ENCODE measurements around the gene COPS2.
"Not testable (repeated sequence)": the region's sequence is repeated elsewhere in the genome, so short reads cannot be mapped to it uniquely, and the experiment has no call there.

Gene COPS2

GRCh38 chr15:49110158-49110944, 45.0 kb downstream of the COPS2 start:
- no peak for DNase-seq (ENCODE audit: low read depth, low spot score)

DNA sequence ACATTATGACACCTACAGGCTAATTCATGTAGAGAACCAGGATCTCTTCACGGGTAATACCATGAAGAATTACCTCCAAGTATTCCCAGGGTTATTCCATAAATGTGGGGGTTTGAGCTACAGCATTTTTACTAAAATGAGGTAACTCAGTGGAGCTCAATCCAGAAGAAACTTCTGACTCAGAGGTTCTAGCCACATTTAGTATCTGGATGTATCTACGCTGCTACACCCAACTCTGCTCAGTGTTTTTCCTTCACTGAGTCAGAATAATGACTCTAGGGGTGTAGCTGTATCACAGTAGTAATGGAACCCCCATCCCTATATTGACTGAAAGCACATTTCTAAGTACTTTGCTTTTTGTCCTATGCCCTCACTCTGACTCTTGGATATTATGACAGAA, 52.4 kb downstream of the COPS2 start:
- DNase-seq (ENCODE audit: low read depth, low spot score): no peak

- peak; percentile 51 for DNase-seq (ENCODE audit: low read depth, low spot score)
Measured at GRCh38 chr15:49101536-49101935, 53.9 kb downstream of the COPS2 start.

GRCh38 chr15:49096090-49096750, 59.2 kb downstream of the COPS2 start:
- DNase-seq (ENCODE audit: low read depth, low spot score): no peak

- DNase-seq (ENCODE audit: low read depth, low spot score): peak; percentile 21
Measured at GRCh38 chr15:49094923-49095322, 60.5 kb downstream of the COPS2 start.

DNA sequence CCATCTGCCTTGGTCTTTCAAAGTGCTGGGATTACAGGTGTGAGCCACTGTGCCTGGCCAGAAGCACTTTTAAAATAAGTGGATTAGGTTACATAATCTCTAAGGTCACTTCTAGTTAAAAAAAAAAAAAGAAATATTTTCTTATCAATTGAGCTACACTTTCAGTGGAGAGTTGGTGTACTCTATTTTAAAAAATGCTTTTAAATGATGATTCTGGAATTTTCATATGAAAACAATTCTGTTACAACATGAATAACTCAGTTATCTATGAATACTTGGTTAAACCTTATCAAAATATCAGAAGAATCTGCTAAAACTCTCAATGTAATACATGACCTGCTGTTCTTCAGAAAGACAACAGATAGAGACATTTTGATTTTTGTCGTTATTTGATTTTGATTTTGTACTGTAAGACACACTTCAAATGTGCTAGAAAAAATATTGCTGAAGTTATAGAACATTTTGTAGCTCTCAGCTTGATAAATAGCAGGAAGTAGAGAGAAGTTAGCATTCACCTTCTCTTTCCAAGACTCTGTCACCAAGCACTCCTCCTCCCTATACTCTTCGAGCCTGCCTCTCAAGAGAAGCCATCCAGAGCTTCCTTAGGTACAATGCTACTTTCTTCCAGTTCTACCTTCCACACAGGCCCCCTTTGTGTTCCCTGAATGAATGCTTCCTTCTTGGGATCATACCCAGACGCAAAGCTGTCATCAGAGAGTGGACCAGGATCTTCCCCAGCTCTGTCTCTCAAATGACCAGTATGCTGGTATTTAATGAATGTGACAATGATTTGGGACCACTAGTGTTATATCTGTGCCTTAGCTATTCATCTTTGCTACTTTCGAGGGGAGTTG, 61.9 kb downstream of the COPS2 start:
- DNase-seq (ENCODE audit: low read depth, low spot score): no peak

GRCh38 chr15:49088996-49089395, 66.4 kb downstream of the COPS2 start:
- no peak for DNase-seq (ENCODE audit: low read depth, low spot score)

DNA sequence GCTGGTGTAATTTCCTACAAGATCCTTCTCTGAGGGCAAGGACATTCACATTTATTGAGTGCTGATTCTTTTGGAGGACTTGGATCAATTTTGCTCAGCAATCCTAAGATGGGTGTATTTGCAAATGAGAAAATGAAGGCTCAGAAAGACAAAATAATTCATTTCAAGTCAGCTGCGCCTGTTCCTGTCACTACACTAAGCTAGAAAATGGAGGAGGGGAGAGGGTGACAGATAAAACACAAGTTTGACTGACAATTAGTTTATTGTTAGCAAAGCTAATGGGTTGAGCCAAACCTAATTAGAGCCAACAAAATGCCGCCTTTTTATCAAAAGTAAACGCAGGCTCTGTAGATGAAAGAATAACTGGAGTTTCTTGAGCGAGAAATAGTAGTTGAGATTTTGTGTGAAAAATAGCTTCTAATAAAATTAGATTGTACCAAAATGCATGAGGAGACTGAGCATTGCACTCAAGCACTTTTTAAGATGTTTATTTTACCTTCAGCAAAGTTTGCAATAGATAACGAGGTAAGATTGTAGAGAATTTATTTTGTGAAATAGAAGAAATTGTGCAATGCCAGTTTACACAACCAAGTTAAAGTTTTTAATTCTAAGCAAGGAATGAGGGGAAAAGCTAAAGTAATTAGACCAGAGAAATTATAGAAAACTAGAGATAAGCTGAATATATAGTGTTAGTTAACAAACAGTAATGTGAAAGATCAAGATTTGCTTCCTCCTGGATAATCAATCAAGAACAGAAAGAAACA, 69.5 kb downstream of the COPS2 start:
- DNase-seq (ENCODE audit: low read depth, low spot score): no peak

GRCh38 chr15:49084285-49084570, 71.2 kb downstream of the COPS2 start:
- no peak for DNase-seq (ENCODE audit: low read depth, low spot score)

DNA sequence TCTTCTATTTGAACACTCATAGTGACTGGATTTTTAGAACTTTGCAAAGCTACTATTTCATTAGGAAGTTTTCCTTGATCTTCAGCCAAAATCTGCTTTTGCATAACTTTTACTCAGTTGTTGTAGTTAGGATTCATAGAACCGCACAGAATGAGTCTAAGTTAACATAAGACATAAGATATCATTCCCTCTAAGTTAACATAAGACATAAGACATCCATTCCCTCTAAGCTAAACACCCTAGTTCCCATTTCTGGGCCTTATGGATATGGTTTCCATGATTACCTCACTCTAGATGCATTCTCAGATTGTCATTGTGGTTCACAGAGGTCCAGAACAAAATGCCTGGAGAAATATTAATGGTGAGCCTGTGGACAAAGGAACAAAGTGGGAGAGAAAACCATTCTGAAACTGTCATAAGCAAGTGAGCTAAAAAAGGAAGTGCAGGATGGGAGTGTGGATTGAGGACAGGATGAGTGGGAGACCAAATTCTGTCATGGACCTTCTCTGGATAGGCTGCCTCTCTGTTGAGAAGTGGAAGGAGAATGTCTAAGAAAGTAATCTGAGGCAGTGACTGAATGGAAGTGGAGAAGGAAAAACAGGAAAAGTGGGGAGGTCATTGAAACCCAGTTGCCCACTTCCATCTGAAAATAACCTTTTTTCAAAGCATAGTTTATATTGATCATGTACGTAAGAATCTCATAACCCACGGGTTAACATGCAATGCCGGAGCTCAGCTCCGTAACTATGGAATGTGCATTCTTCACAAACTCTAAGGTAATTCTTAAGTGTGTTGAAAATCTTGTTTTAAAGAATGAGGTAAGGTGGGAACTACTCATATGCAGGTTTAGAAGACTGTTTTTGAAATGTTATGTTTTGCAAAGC, 71.8 kb downstream of the COPS2 start:
- peak; percentile 29 for DNase-seq (ENCODE audit: low read depth, low spot score)

DNA sequence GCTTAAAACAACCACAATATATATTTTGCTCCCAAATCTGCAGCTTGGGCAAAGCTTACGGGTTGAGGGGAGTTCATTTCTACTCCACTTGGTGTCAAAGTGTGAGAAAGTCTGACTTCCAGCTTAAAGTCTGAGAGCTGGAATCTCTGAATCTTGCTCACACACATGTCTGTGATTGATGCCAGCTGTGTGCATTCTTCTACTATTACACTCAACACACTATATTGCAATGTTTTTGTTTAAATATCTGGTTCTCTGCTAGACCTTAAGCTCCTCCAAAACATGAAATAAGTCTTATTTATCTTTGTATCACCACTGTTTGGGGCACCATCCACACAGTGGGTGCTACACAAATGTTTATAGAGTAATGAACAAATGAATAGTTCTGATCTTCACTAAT, 72.4 kb downstream of the COPS2 start:
- DNase-seq (ENCODE audit: low read depth, low spot score): no peak

DNA sequence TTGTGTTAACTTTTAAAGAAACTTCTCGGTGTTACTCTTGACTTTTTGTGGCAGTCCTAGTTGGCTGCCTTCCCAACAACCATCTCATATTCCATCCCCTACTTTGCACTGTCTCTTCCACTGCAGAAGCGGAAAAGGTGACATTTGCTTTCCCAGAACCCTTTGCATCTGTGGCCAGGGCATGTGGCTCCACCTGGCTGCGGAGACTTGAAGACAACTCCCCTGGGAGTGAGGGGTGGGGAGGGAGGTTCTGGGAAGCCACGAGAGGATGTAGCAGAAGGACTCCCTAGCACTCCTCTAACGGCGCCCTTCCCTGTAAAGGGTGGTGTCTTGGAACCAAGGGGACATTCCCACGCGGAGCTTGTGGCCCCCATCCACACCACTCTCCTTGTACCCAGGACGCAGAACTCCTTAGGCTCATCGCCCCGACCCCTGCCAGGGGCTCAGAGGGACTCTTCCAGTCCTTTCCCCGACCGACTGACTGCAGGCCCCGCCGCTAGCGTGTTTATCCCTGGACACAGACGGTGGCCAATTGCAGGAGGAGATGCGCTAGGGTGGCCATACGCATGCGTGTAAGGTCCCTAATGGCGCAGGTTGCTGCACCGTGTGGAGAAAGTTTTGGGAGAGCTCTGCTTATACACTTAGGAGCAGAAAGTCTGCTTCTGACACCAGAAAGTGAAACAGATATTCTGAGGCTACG, 75.9 kb downstream of the COPS2 start:
- no peak for DNase-seq (ENCODE audit: low read depth, low spot score)

DNA sequence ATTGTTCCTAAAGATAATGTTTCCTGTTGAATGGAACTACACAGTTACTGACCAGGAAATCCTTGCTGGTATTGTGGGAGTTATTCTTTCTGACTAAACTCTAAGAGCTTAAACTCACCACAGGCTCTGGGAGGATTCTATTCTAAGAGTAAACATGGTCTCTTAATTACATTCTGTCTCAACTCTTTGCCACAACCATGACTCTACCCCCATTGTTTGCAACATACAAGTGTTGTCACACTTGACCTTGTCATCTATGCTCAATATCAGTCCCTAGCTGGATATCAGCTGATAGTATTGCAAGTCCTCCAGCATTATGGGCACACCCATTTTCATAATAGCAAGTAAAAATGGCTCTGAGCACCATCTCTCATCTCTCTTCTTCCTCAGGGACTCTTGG, 79.5 kb downstream of the COPS2 start:
- no peak for DNase-seq (ENCODE audit: low read depth, low spot score)

DNA sequence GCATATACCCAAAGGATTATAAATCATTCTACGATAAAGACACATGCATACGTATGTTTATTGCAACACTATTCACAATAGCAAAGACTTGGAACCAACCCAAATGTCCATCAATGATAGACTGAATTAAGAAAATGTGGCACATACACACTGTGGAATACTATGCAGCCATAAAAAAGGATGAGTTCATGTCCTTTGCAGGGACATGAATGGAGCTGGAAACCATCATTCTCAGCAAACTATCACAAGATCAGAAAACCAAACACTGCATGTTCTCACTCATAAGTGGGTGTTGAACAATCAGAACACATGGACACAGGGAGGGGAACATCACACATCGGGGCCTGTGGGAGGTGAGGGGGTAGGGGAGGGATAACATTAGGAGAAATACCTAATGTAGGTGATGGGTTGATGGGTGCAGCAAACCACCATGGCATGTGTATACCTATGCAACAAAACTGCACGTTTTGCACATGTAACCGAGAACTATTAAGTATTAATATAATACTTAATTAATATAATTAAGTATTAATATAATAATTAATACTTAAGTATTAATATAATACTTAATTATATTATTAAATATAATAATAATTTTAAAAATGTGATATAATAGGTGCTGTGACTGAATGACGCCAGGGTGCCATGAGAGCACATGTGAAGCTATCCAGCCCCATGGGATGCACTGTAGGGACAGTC, 80.7 kb downstream of the COPS2 start:
- not testable (repeated sequence) for DNase-seq (ENCODE audit: low read depth, low spot score)

Measured in astrocyte of the hippocampus (primary cell).